ENCODE results near the gene ZEB1.
"Not testable (repeated sequence)": the region's sequence is repeated elsewhere in the genome, so short reads cannot be mapped to it uniquely, and the experiment has no call there.

Gene ZEB1

DNA sequence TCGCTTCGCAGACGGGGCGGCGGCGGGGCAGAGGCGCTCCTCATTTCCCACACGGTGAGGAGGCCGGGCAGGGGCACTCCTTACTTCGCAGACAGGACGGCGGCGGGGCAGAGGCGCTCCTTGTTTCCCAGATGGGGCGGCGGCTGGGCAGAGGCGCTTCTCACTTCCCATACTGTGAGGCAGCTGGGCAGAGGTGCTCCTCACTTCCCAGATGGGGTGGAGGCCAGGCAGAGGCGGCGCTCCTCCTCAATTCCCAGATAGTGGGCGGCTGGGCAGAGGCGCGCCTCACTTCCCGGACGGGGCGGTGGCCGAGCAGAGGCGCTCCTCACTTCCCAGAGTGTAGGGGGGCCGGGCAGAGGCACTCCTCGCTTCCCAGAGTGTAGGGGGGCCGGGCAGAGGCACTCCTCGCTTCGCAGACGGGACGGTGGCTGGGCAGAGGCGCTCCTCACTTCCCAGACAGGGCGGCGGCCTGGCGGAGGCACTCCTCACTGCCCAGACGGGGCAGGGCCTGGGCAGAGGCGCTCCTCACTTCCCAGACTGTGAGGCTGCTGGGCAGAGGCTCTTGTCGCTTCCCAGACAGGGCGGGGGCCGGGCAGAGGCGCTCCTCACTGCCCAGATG lies 43.1 kb downstream of the ZEB1 start:
- DNase-seq, result no peak
- ChIA-PET CTCF (no interaction called here), POLR2A (no interaction called here)
- H3K36me3 ChIP-seq (ENCODE audit: control insufficient read depth in 4 of 4, insufficient read depth in 4 of 4, low read length in 3 of 4), result peaks cover 0 to 19% (median 4%) of the 10 kb centered on the region in 4 experiments
- peaks cover 0 to 16% (median 8%) of the 10 kb centered on the region in 5 experiments for H3K9me3 ChIP-seq (ENCODE audit: control extremely low read depth in 1 of 5, control insufficient read depth in 4 of 5, insufficient read depth in 2 of 5, low read depth in 1 of 5, low read length in 4 of 5)
- no peak overlapping the region for H3K27ac ChIP-seq (ENCODE audit: insufficient read depth in 1 of 2, low read depth in 1 of 2, low read length in 2 of 2, poor library complexity in 1 of 2, severe bottlenecking in 2 of 2)
- no peaks in the 10 kb centered on the region for H3K4me1 ChIP-seq (ENCODE audit: control extremely low read depth in 1 of 4, control insufficient read depth in 4 of 4, insufficient read depth in 4 of 4, low read length in 3 of 4)
- no peaks in the 10 kb centered on the region for H3K27me3 ChIP-seq (replicated peaks in 2 of 5; ENCODE audit: control insufficient read depth in 4 of 5, insufficient read depth in 5 of 5, low read length in 4 of 5)
- WGBS (ENCODE audit: insufficient coverage), result 98% methylated on average over 44 of the region's 44 CpGs
- no peak overlapping the region for H3K4me3 ChIP-seq (ENCODE audit: control insufficient read depth in 1 of 7, extremely low read depth in 1 of 7, insufficient read depth in 4 of 7, low read depth in 2 of 7, low read length in 6 of 7)

DNA sequence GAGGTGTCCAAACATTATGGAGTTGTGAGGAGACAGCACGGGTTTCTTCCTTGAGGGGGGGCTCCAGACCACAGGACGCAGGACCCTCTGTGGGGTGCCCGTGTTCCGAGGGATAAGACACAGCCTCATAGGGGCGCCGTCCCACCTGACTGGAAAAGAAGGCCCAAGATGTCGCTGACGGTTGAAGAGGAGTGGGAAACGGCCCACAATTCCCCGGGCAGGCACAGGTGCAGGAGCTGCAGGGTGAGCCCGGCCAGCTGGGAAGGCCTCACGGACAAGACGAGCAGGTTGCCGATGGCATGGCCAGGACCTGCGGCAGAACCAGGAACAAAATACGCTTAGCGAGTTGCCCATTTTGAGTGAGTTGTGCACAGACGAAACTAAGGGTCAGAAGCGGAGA lies 44.7 kb downstream of the ZEB1 start:
- Histone ChIP-seq H3K36me3 (ENCODE audit: control insufficient read depth in 4 of 4, insufficient read depth in 4 of 4, low read length in 3 of 4) (peaks cover 0 to 19% (median 2%) of the 10 kb centered on the region in 4 experiments), H3K9me3 (ENCODE audit: control extremely low read depth in 1 of 5, control insufficient read depth in 4 of 5, insufficient read depth in 2 of 5, low read depth in 1 of 5, low read length in 4 of 5) (peaks cover 0 to 16% (median 8%) of the 10 kb centered on the region in 5 experiments)
- WGBS (ENCODE audit: insufficient coverage), result 98% methylated on average over 15 of the region's 19 CpGs
- H3K27me3 ChIP-seq (replicated peaks in 2 of 5; ENCODE audit: control insufficient read depth in 4 of 5, insufficient read depth in 5 of 5, low read length in 4 of 5); H3K4me3 ChIP-seq (ENCODE audit: control insufficient read depth in 1 of 7, extremely low read depth in 1 of 7, insufficient read depth in 4 of 7, low read depth in 2 of 7, low read length in 6 of 7); CTCF ChIA-PET; POLR2A ChIA-PET; DNase-seq; H3K4me1 ChIP-seq (ENCODE audit: control extremely low read depth in 1 of 4, control insufficient read depth in 4 of 4, insufficient read depth in 4 of 4, low read length in 3 of 4); H3K27ac ChIP-seq (ENCODE audit: insufficient read depth in 1 of 2, low read depth in 1 of 2, low read length in 2 of 2, poor library complexity in 1 of 2, severe bottlenecking in 2 of 2): not testable (repeated sequence)

DNA sequence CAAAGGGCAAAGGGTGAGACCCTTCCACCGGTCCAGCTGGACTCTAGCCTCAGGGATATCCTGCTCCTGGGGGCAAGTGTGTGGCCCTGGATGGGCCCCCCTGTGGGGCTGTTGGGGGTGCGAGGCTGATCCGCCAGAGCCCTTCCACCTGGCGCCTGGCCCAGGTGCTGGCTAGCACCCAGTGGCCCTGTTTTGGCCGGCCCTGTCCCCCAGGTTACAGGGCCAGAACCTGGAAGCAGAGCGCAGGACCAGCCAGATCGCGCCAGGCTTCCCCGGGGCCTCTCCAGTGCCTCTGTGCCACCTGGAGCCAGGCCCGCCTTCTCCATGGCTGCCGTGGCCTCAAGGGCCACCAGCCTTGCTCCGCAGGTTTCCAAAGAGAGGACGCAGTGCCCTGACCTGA lies 45.2 kb downstream of the ZEB1 start:
- H3K4me3 ChIP-seq (ENCODE audit: control insufficient read depth in 1 of 7, extremely low read depth in 1 of 7, insufficient read depth in 4 of 7, low read depth in 2 of 7, low read length in 6 of 7); H3K27me3 ChIP-seq (replicated peaks in 2 of 5; ENCODE audit: control insufficient read depth in 4 of 5, insufficient read depth in 5 of 5, low read length in 4 of 5); POLR2A ChIA-PET; H3K4me1 ChIP-seq (ENCODE audit: control extremely low read depth in 1 of 4, control insufficient read depth in 4 of 4, insufficient read depth in 4 of 4, low read length in 3 of 4); CTCF ChIA-PET; H3K27ac ChIP-seq (ENCODE audit: insufficient read depth in 1 of 2, low read depth in 1 of 2, low read length in 2 of 2, poor library complexity in 1 of 2, severe bottlenecking in 2 of 2); DNase-seq: not testable (repeated sequence)
- Histone ChIP-seq H3K36me3 (ENCODE audit: control insufficient read depth in 4 of 4, insufficient read depth in 4 of 4, low read length in 3 of 4) (peaks cover 0 to 19% (median 2%) of the 10 kb centered on the region in 4 experiments), H3K9me3 (ENCODE audit: control extremely low read depth in 1 of 5, control insufficient read depth in 4 of 5, insufficient read depth in 2 of 5, low read depth in 1 of 5, low read length in 4 of 5) (peaks cover 0 to 16% (median 8%) of the 10 kb centered on the region in 5 experiments)
- WGBS (ENCODE audit: insufficient coverage), result 96% methylated on average over 4 of the region's 13 CpGs

DNA sequence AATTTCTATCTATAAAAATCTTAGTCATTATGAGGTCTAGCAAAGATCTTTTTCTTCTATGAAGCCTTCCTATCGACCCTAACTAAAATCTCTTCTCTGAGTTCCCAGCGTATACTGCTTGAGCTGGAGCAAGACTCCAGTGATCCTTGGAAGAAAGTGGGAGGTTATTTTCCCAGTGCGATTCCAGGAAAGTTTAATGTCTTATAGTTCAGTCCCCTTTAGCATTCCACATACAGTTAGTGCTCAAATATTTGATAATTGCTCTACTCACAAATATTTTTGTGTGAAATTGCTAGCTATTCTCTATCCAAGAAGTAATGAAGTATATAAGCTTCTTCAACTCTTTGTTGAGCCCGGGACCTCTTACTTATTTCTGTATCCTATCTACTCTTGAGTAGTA lies 47.7 kb downstream of the ZEB1 start:
- Histone ChIP-seq H3K9me3 (ENCODE audit: control extremely low read depth in 1 of 5, control insufficient read depth in 4 of 5, insufficient read depth in 2 of 5, low read depth in 1 of 5, low read length in 4 of 5) (peaks cover 0 to 11% (median 3%) of the 10 kb centered on the region in 5 experiments), H3K27me3 (replicated peaks in 2 of 5; ENCODE audit: control insufficient read depth in 4 of 5, insufficient read depth in 5 of 5, low read length in 4 of 5) (no peaks in the 10 kb centered on the region), H3K4me3 (ENCODE audit: control insufficient read depth in 1 of 7, extremely low read depth in 1 of 7, insufficient read depth in 4 of 7, low read depth in 2 of 7, low read length in 6 of 7) (no peak overlapping the region), H3K4me1 (ENCODE audit: control extremely low read depth in 1 of 4, control insufficient read depth in 4 of 4, insufficient read depth in 4 of 4, low read length in 3 of 4) (no peaks in the 10 kb centered on the region), H3K36me3 (ENCODE audit: control insufficient read depth in 4 of 4, insufficient read depth in 4 of 4, low read length in 3 of 4) (peaks cover 0 to 14% (median 1%) of the 10 kb centered on the region in 4 experiments), H3K27ac (ENCODE audit: insufficient read depth in 1 of 2, low read depth in 1 of 2, low read length in 2 of 2, poor library complexity in 1 of 2, severe bottlenecking in 2 of 2) (no peak overlapping the region)
- ChIA-PET CTCF (no interaction called here), POLR2A (interaction anchor here (0.6 kb wide), 1 partner anchor 524 kb away, joined by 3 read pairs; no protein-coding TSS in a partner anchor)
- WGBS (ENCODE audit: insufficient coverage), result 94% methylated on average over 2 of the region's 4 CpGs
- no peak for DNase-seq

DNA sequence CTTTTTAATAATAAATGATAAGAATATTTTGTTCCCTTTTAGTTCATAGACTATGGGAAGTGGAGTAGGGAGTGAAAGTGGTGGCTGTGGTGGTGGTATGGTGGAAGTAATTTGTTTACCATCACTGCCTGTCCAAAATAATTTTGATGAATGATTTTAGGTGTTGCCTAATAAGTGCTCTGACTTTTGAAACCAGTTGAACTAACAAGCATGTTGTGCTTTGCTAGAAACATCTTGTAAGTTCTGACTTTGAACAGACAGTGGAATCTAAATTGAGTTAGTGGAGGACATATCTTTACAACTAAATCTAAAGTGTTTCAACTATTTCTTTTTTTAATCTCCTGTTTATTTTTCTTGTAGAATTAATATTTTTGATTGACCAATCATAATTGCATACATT lies 49.7 kb downstream of the ZEB1 start:
- Histone ChIP-seq H3K9me3 (ENCODE audit: control extremely low read depth in 1 of 5, control insufficient read depth in 4 of 5, insufficient read depth in 2 of 5, low read depth in 1 of 5, low read length in 4 of 5) (no peaks in the 10 kb centered on the region), H3K36me3 (ENCODE audit: control insufficient read depth in 4 of 4, insufficient read depth in 4 of 4, low read length in 3 of 4) (no peaks in the 10 kb centered on the region), H3K27me3 (replicated peaks in 2 of 5; ENCODE audit: control insufficient read depth in 4 of 5, insufficient read depth in 5 of 5, low read length in 4 of 5) (no peaks in the 10 kb centered on the region), H3K27ac (ENCODE audit: insufficient read depth in 1 of 2, low read depth in 1 of 2, low read length in 2 of 2, poor library complexity in 1 of 2, severe bottlenecking in 2 of 2) (no peak overlapping the region), H3K4me1 (ENCODE audit: control extremely low read depth in 1 of 4, control insufficient read depth in 4 of 4, insufficient read depth in 4 of 4, low read length in 3 of 4) (peaks cover 0 to 1% (median 0%) of the 10 kb centered on the region in 4 experiments), H3K4me3 (ENCODE audit: control insufficient read depth in 1 of 7, extremely low read depth in 1 of 7, insufficient read depth in 4 of 7, low read depth in 2 of 7, low read length in 6 of 7) (no peak overlapping the region)
- POLR2A ChIA-PET, result no interaction called here
- CTCF ChIA-PET, result no interaction called here
- no peak for DNase-seq

DNA sequence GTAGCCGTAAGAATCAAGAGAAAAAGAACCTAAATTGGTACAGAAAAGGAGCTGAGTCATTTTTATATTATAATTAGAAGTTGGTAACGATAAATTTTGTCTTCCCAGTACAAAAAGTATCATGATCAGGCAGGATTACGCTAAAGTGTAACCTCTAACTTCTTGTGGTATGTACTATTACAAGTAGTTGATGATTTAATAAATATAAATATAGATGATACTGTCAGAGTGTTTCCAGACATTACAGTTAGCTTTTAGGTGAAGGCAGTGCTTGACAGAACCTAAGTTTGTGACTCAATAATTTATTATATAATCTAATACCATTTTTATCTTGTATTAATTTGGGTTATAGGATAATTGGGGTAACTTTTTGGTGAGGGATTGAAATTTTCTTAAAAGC lies 53.4 kb downstream of the ZEB1 start:
- DNase-seq, result no peak
- no CpG with 5 or more reads among the region's 3 CpGs for WGBS (ENCODE audit: insufficient coverage)
- Histone ChIP-seq H3K36me3 (ENCODE audit: control insufficient read depth in 4 of 4, insufficient read depth in 4 of 4, low read length in 3 of 4) (no peaks in the 10 kb centered on the region), H3K9me3 (ENCODE audit: control extremely low read depth in 1 of 5, control insufficient read depth in 4 of 5, insufficient read depth in 2 of 5, low read depth in 1 of 5, low read length in 4 of 5) (no peaks in the 10 kb centered on the region), H3K27ac (ENCODE audit: insufficient read depth in 1 of 2, low read depth in 1 of 2, low read length in 2 of 2, poor library complexity in 1 of 2, severe bottlenecking in 2 of 2) (no peak overlapping the region), H3K4me1 (ENCODE audit: control extremely low read depth in 1 of 4, control insufficient read depth in 4 of 4, insufficient read depth in 4 of 4, low read length in 3 of 4) (peaks cover 0 to 1% (median 0%) of the 10 kb centered on the region in 4 experiments), H3K4me3 (ENCODE audit: control insufficient read depth in 1 of 7, extremely low read depth in 1 of 7, insufficient read depth in 4 of 7, low read depth in 2 of 7, low read length in 6 of 7) (no peak overlapping the region), H3K27me3 (replicated peaks in 2 of 5; ENCODE audit: control insufficient read depth in 4 of 5, insufficient read depth in 5 of 5, low read length in 4 of 5) (no peaks in the 10 kb centered on the region)
- ChIA-PET POLR2A (no interaction called here), CTCF (no interaction called here)

DNA sequence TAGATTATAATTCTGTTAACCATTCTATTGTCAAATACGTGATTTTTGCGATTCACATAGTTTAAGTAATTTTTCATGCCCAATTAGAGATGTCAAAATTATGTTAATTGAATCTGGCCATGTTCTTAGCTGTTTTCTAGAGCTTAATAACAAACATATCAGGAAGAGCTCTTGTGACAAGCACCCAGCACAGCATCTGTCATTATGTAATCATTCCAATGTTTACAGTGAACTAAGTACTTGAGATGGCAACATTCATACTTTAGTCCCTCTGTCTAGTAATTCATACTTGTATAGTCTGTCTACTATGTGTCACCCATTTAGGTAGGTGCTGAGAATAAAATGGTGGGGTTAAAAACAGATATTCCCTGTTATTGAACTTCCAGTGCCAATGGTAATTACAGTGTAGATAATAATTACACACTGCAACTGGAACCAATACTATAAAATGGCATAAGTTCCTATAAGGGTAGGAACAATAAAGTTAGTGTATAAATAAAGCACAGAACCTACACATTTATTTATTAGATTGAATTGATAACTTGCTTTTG lies 55.2 kb downstream of the ZEB1 start:
- no peaks in the 10 kb centered on the region for H3K36me3 ChIP-seq (ENCODE audit: control insufficient read depth in 4 of 4, insufficient read depth in 4 of 4, low read length in 3 of 4)
- no CpG with 5 or more reads among the region's 2 CpGs for WGBS (ENCODE audit: insufficient coverage)
- DNase-seq, result no peak
- peaks cover 0 to 1% (median 0%) of the 10 kb centered on the region in 4 experiments for H3K4me1 ChIP-seq (ENCODE audit: control extremely low read depth in 1 of 4, control insufficient read depth in 4 of 4, insufficient read depth in 4 of 4, low read length in 3 of 4)
- no peaks in the 10 kb centered on the region for H3K27me3 ChIP-seq (replicated peaks in 2 of 5; ENCODE audit: control insufficient read depth in 4 of 5, insufficient read depth in 5 of 5, low read length in 4 of 5)
- ChIA-PET POLR2A (no interaction called here), CTCF (no interaction called here)
- H3K27ac ChIP-seq (ENCODE audit: insufficient read depth in 1 of 2, low read depth in 1 of 2, low read length in 2 of 2, poor library complexity in 1 of 2, severe bottlenecking in 2 of 2), result no peak overlapping the region
- H3K4me3 ChIP-seq (ENCODE audit: control insufficient read depth in 1 of 7, extremely low read depth in 1 of 7, insufficient read depth in 4 of 7, low read depth in 2 of 7, low read length in 6 of 7), result no peak overlapping the region
- no peaks in the 10 kb centered on the region for H3K9me3 ChIP-seq (ENCODE audit: control extremely low read depth in 1 of 5, control insufficient read depth in 4 of 5, insufficient read depth in 2 of 5, low read depth in 1 of 5, low read length in 4 of 5)
